Hepatic stellate cell (primary cell): ENCODE results near the gene SMS.
A peak's percentile ranks its signal among the peaks of the same experiment; 100 is the strongest.

ENCODE experiments used
- DNase-seq: peaks from one replicate; pipeline ENCODE4 v3.0.0; 2011; ENCODE audit warnings: low spot score

SMS gene

GRCh38 chrX:21940356-21940829 lies at the start of gene SMS:
Gene SMS, plus strand, starts transcription at chrX:21940709. Its CDS starts 116 bp downstream, at chrX:21940825.
- DNase-seq = peak; percentile 64

- DNase-seq = no peak
Observed at GRCh38 chrX:21905313-21905712, 35.2 kb upstream of the SMS start.

GRCh38 chrX:21905953-21906352 lies 34.6 kb upstream of the SMS start:
- DNase-seq = no peak

GRCh38 chrX:21907260-21907659 lies 33.2 kb upstream of the SMS start:
- DNase-seq = no peak

GRCh38 chrX:21911481-21911880 lies 29.0 kb upstream of the SMS start:
- DNase-seq = no peak

- no peak for DNase-seq
Observed at GRCh38 chrX:21912220-21912619, 28.3 kb upstream of the SMS start.

GRCh38 chrX:21912989-21913388 lies 27.5 kb upstream of the SMS start:
- DNase-seq = no peak

GRCh38 chrX:21926116-21926515 lies 14.4 kb upstream of the SMS start:
- DNase-seq = no peak

GRCh38 chrX:21926527-21927278 lies 13.8 kb upstream of the SMS start:
- peak; percentile 72 for DNase-seq

GRCh38 chrX:21929209-21929608 lies 11.3 kb upstream of the SMS start:
- DNase-seq = no peak

- no peak for DNase-seq
Observed at GRCh38 chrX:21930986-21931385, 9.5 kb upstream of the SMS start.

GRCh38 chrX:21932292-21933002 lies 8.1 kb upstream of the SMS start:
- DNase-seq = peak; percentile 53

GRCh38 chrX:21933077-21933476 lies 7.4 kb upstream of the SMS start:
- no peak for DNase-seq

- DNase-seq = no peak
Observed at GRCh38 chrX:21934414-21934813, 6.1 kb upstream of the SMS start.

- DNase-seq = no peak
Observed at GRCh38 chrX:21939906-21940305, 603 bp upstream of the SMS start.

GRCh38 chrX:21943460-21944135 lies 3.1 kb downstream of the SMS start:
- DNase-seq = peak; percentile 59

GRCh38 chrX:21944136-21944615 lies 3.7 kb downstream of the SMS start:
- DNase-seq = no peak

- peak; percentile 31 for DNase-seq
Observed at GRCh38 chrX:21946925-21947641, 6.6 kb downstream of the SMS start.

- DNase-seq = no peak
Observed at GRCh38 chrX:21947671-21948070, 7.2 kb downstream of the SMS start.

- DNase-seq = no peak
Observed at GRCh38 chrX:21948897-21949578, 8.5 kb downstream of the SMS start.

GRCh38 chrX:21949689-21950088 lies 9.2 kb downstream of the SMS start:
- DNase-seq = no peak
